NCI-H460 (cell line): Measurements from ENCODE around the gene OTOG. TPM values are rescaled to one million over a fixed set of nuclear protein-coding genes. Genes with fewer than 3 reads are reported as not detected.
A peak's percentile ranks its signal among the peaks of the same experiment; 100 is the strongest.

ENCODE experiments used
- DNase-seq: peaks from one replicate; pipeline ENCODE4 v3.0.0-alpha.2; 2016; ENCODE audit warnings: low read depth; ENCODE audit errors: extremely low read depth
- total RNA-seq: library from RNA; depleted of rRNA; stranded (reverse); fragments of >200 nt; shearing (Covaris generic); gene quantifications from 2 replicates; pipeline ENCODE4 v1.2.3, GENCODE V29; 2014

Gene OTOG
- total RNA-seq, 1 experiment from 2014 or later = not detected

DNA sequence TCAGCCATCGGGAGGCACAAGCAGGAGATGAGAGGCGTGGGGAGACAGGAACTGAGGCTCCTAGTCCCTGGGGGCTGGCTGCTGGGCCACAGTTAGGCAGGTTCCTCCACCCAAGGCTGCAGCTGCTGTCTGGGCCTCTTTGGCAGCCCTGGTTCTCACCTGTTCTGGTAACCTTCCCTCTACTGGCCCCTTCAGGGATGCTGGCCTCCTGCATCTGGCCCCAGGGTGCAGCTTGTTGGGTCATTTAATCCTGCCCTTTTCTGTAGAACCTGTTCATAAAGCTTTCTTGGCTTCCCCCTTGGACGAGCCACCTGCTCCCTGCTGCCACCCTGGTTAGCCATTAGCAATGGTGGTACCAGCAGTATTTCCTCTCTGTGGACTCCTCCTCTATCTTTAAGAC, 8.3 kb upstream of the OTOG start:
- DNase-seq = no peak

GRCh38 chr11:17540807-17541206, 6.3 kb upstream of the OTOG start:
- no peak for DNase-seq

DNA sequence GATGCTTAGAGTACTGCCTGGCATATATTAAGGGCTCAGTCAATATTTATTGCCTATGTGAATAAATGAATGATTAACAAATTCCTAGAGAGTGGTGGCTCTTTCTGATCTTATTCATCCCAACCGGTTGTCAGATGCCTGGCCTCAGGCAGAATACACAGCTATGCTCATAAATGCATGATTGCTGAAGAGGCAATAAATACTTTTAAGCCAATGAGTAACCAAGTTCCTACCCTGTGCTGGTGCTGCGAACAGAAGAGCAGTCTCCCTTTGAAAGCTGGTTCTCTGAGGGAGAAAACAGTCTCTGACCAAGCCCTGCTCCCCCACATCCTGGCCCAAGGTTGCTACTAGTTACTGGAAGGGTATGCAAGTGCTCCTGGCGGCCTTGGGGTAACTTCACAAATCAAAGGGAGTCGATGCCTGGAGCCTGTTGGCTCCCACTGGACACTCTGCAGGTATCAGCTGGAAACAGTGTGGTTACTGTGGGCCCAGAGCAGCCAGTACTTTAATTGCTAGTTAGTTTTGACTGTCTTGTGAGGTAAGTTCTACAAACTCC, 5.7 kb upstream of the OTOG start:
- no peak for DNase-seq

DNA sequence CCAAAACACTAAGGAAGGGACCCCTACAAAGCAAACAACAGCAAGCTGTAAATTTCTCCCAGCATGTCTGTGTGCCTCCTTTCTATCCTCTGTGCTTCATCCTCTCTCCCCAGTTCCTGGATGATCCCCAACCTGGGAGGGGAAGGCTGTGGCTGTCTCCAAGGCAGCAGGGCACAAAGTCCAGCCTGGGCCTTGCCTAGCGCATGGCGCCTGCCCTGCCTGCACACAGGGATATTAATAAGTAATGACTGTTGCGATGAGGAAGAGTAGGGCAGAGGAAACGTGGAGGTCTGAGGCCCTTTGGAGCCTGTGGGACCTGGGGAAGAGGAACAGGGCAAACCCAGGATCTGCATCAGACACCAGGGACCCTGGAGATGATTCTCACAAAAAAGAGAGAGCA, 4.8 kb upstream of the OTOG start:
- DNase-seq = no peak

DNA sequence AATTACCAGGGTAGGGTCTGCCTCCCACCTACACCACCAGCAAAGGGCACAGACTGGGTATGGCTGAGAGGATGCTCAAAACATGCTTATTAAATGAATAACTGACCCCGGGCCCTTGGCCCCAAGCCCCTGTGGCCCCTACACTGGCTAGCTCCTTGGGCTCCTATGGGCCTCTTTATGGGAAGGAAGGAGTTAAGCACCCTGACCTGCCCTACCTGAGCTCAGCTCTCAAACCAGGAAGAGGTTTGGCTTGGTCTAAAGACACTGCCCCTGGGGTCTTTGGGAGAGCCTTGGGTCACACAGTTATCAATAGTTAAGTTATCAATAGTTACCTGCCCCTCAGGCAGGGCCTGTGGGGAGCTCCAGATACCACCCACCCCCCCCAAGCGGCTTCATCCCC, 4.0 kb upstream of the OTOG start:
- no peak for DNase-seq

DNA sequence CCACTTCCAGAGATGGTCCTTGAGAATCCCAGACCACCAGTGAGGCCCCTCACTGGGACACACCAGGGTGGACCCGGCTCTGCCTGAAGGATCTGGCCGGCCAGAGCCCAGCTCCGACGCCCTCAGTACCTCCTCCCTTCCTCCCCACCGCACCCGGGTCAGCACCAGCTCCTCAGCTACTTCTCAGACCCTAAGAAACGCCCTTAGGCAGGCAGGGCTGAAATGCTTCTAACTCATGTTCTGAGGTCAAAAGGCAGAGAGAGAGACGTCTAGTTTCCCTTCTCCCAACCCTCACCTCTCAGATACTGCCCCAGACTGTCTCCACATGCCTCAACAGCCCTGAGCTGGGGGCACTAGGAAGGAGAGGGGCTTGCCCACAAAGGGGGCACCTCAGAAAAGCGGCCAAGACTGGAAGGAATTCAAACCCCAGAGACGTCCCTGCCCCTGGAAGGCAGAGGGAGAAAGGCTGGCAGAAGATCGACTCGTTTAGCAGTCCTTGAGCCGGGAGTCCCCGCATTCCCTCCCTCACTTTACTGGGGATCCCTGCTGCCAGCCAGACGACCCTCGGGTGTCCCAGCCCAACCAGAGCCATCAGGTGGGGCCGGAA, 3.4 kb upstream of the OTOG start:
- no peak for DNase-seq

GRCh38 chr11:17544181-17544622, 2.9 kb upstream of the OTOG start, which contains the start of gene USH1C:
Gene USH1C, minus strand, starts transcription at chr11:17544416. Its CDS starts 109 bp downstream, at chr11:17544307.
- peak; percentile 34 for DNase-seq

- no peak for DNase-seq
Observed at GRCh38 chr11:17546240-17546639, 819 bp upstream of the OTOG start.

DNA sequence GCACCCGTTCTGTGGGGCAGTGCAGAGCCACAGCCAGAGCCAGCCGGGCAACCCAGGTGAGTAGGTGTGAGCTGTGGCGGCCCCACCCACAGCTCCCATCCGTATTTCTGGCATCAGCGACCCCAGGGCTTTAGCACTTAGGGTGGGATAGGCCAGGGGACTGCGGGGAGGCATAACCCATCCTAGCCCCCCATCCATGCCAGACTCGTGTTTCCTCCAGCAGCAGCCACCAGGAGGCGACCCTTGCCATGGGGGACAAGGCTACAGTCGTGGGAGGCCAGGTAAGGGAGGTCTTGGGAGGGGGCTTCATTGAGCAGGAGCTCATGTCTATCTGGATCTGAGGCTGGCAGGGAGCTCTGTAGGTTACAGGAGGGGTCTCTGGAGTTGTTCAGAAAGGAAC, 873 bp downstream of the OTOG start:
- DNase-seq = no peak

GRCh38 chr11:17548444-17548843, 1.4 kb downstream of the OTOG start:
- no peak for DNase-seq

- DNase-seq = no peak
Observed at GRCh38 chr11:17550450-17551346, 3.6 kb downstream of the OTOG start.

DNA sequence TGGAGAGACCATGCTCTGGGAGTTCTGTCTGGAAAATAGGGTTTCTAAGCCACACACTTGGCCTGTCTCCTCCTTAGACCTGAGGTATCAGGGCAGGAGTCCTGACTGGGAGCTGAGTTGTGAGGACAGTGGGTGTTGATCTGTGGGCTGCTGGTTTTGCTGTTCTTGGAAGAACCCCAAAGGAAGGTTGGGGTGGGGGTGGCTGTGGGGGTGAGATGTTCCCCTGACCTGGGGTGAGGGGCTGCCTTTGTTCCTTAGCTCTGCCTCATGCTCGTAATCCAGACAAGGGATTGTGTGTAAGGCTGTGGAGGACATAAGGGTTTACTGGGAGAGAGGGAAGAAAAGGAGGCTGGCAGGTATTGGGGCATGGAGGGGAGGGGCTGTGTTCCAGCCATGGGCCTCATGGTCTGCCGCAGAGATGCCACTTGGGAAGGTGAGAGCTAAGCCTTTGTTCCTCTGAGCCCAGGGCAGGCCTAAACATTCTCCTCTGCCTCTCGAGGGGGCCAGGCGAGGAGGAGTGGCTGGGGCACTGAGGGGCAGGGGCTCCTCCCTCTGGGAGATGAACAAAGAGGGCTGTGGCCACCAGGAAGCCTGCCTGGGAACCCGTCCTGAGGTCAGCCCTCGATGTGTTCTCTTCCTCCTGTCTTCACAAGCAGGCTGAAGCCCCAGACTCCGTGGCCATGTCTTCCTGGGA, 4.4 kb downstream of the OTOG start:
- no peak for DNase-seq

DNA sequence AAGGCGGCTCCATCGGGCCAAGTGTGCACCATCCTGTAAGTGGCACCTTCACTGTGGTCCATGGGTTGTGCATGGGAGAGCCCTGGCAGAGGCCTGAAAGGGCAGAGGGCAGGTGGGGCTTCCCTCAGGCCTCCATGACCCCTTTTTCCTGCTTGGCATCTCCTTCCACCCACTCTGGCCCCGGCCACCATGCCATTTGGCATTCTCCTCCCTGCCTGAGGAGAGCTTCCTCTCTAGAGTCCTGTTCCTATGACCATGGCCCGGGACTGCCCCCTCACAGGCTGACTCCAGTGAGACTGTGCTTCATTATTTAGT, 4.9 kb downstream of the OTOG start:
- DNase-seq = no peak

DNA sequence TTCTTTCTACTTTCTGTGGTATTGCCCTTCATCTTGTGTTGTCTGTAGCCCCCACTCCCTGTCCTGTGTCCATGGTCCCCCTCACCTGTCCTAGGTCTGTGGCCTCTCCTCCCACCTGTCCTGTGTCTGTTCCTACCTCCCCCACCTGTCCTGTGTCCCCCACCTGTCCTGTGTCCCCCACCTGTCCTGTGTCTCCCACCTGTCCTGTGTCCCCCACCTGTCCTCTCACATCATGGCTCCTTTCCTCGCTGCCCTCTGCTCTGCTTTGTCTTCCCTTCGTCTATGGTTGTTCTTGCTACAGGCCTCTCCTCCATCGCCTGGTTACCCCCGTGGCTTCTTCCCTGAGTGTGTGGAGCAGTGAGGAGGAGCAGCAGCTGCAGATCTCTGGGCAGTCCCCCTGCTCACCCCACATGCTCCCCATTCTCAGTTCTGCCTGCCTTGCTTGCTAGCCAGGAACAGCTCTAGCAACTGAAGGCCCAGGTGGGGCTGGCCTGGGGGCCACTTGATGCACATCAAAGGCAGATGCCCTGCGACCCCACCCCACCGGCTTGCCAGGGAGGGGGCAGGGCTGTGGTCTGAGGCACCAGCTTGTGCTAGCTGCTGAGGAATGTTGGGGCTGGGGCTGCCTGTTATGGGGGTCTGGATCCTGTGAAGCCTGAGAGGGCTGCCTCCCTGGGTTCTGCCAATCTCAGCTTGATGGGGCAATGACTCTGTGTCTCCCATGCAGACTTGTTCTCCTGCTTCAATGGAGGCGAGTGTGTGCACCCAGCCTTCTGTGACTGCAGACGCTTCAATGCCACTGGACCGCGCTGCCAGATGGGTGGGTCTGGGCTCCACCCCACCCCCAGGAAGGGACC, 5.6 kb downstream of the OTOG start:
- no peak for DNase-seq

- no peak for DNase-seq
Observed at GRCh38 chr11:17553249-17553546, 6.1 kb downstream of the OTOG start.

- no peak for DNase-seq
Observed at GRCh38 chr11:17554487-17554886, 7.4 kb downstream of the OTOG start.

GRCh38 chr11:17556999-17557398, 9.9 kb downstream of the OTOG start:
- no peak for DNase-seq

- no peak for DNase-seq
Observed at GRCh38 chr11:17558025-17558780, 11.1 kb downstream of the OTOG start.

- no peak for DNase-seq
Observed at GRCh38 chr11:17558916-17559315, 11.9 kb downstream of the OTOG start.
